Upper lobe of right lung (tissue), 1 donor: Measurements from ENCODE around the gene GALK2. TPM values are rescaled to one million over a fixed set of nuclear protein-coding genes. Genes with fewer than 3 reads are reported as not detected.

Experiments
- ATAC-seq: fragments of 200-7000 bp; cut with Tn5 transposase; one replicate; pipeline ENCODE4 v1.9.1; 2020; ENCODE audit warnings: mild to moderate bottlenecking, moderate library complexity
- DNase-seq: peaks from one replicate; pipeline ENCODE4 v3.0.0-alpha.2; 2020
- H3K27ac ChIP-seq: fragments of 200-600 bp; one replicate; pipeline ENCODE4 v1.8.0; 2022
- H3K27me3 ChIP-seq: fragments of 200-600 bp; one replicate; pipeline ENCODE4 v1.8.0; 2022; ENCODE audit warnings: mild to moderate bottlenecking
- H3K36me3 ChIP-seq: fragments of 200-600 bp; one replicate; pipeline ENCODE4 v1.8.0; 2022
- H3K4me1 ChIP-seq: fragments of 200-600 bp; one replicate; pipeline ENCODE4 v1.8.0; 2022
- H3K4me3 ChIP-seq: fragments of 200-600 bp; one replicate; pipeline ENCODE4 v1.8.0; 2022; ENCODE audit warnings: mild to moderate bottlenecking
- H3K9me3 ChIP-seq: fragments of 200-600 bp; one replicate; pipeline ENCODE4 v1.8.0; 2022
- intact Hi-C: fragments of 100-400 bp; cut with DNase I; formaldehyde crosslinking; loops from one replicate; pipeline ENCODE4 v1.11.0; 2022
- total RNA-seq: library from RNA; stranded (reverse); fragmentation: NEBNext Ultra II Directional; extraction: Animal tissue kit (Norgen Biotek cat#: 25700); gene quantifications from one replicate; pipeline ENCODE4 v1.2.1, GENCODE V29; 2021
- TF ChIP-seq, protein P1 (sequence below): fragments of 200-600 bp; IDR thresholded peaks from one replicate; pipeline ENCODE4 v1.8.0; 2022; ENCODE audit warnings: antibody characterized with exemption
- donor health status: DM: no; HTN: yes; CAD: no; lungs with severe emphysema.

Gene GALK2
- total RNA-seq, 1 donor from 2014 or later, result 38.2 TPM

DNA sequence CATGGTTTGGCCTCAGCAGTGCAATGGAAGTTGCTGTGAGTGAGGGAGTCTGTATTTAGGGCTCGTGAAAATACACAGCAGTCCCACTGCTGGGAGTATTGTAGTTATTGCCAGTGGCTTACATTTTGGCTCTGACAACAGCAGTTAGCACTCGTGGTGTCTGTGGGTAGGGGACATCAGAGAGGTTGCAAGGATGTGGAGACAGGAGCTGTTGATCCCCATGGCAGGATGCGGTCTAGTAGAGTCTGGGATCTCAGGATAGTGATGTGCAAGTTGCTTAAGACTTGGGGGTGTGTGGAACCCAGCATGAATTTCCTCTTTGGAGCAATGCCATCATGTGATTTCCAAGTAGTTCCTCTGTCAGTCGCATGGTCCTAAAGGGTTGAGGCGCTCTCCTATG is 59.9 kb downstream of the GALK2 start:
- Histone ChIP-seq H3K27ac (no peak overlapping the region), H3K4me1 (no peaks in the 10 kb centered on the region), H3K4me3 (no peak overlapping the region), H3K36me3 (no peaks in the 10 kb centered on the region), H3K9me3 (no peaks in the 10 kb centered on the region), H3K27me3 (no peaks in the 10 kb centered on the region)
- DNase-seq (no peak), ATAC-seq (no peak)
- TF ChIP-seq, protein P1, sequence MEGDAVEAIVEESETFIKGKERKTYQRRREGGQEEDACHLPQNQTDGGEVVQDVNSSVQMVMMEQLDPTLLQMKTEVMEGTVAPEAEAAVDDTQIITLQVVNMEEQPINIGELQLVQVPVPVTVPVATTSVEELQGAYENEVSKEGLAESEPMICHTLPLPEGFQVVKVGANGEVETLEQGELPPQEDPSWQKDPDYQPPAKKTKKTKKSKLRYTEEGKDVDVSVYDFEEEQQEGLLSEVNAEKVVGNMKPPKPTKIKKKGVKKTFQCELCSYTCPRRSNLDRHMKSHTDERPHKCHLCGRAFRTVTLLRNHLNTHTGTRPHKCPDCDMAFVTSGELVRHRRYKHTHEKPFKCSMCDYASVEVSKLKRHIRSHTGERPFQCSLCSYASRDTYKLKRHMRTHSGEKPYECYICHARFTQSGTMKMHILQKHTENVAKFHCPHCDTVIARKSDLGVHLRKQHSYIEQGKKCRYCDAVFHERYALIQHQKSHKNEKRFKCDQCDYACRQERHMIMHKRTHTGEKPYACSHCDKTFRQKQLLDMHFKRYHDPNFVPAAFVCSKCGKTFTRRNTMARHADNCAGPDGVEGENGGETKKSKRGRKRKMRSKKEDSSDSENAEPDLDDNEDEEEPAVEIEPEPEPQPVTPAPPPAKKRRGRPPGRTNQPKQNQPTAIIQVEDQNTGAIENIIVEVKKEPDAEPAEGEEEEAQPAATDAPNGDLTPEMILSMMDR, result no peak
- intact Hi-C loops, result loop anchor here (10.0 kb wide), 1 partner anchor 185 kb away; no protein-coding TSS in a partner anchor

- TF ChIP-seq, protein P1, result no peak
- DNase-seq (no peak), ATAC-seq (no peak)
- peaks cover 7% of the 10 kb centered on the region for H3K4me1 ChIP-seq
- intact Hi-C loops, result loop anchor here (10.0 kb wide), 1 partner anchor 182 kb away; no protein-coding TSS in a partner anchor
- no peak overlapping the region for H3K27ac ChIP-seq
- no peaks in the 10 kb centered on the region for H3K36me3 ChIP-seq
- no peaks in the 10 kb centered on the region for H3K27me3 ChIP-seq
- H3K4me3 ChIP-seq, result no peak overlapping the region
- H3K9me3 ChIP-seq, result no peaks in the 10 kb centered on the region
These were observed 62.3 kb downstream of the GALK2 start for GRCh38 chr15:49232236-49232806.

- intact Hi-C loops, result loop anchor here (10.0 kb wide), 1 partner anchor 179 kb away; no protein-coding TSS in a partner anchor
- TF ChIP-seq, protein P1, result peak; percentile 75
- Histone ChIP-seq H3K9me3 (no peaks in the 10 kb centered on the region), H3K27me3 (no peaks in the 10 kb centered on the region), H3K4me1 (peaks cover 7% of the 10 kb centered on the region), H3K36me3 (peaks cover 14% of the 10 kb centered on the region), H3K27ac (no peak overlapping the region), H3K4me3 (no peak overlapping the region)
- peak; percentile 89 for ATAC-seq
- no peak for DNase-seq
These were observed 65.5 kb downstream of the GALK2 start for GRCh38 chr15:49235446-49236124.

DNA sequence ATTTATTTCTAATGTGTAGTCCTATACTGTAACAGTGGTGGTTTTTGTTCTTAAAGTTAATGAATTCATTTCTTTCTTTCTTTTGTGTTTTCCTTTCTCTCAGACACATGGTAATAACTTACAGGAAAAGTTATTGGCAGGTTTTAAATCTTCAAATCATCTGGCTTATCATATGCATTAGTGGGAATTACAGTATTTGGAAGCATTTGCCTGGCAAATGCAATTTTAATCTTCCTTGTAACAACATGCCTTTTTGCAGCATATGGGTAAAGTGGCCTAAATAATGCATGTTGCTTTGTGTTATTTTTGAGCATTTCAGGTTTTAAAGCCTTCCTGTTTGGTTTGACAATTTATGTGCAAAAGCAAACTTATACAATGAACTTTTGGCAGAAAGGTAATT is 66.8 kb downstream of the GALK2 start:
- TF ChIP-seq, protein P1, result no peak
- Histone ChIP-seq H3K27ac (no peak overlapping the region), H3K4me1 (peaks cover 7% of the 10 kb centered on the region), H3K27me3 (no peaks in the 10 kb centered on the region), H3K36me3 (peaks cover 14% of the 10 kb centered on the region), H3K4me3 (no peak overlapping the region), H3K9me3 (no peaks in the 10 kb centered on the region)
- intact Hi-C loops, result loop anchor here (10.0 kb wide), 1 partner anchor 178 kb away; no protein-coding TSS in a partner anchor
- ATAC-seq (no peak), DNase-seq (no peak)

- intact Hi-C loops, result loop anchor here (10.0 kb wide), 1 partner anchor 176 kb away; no protein-coding TSS in a partner anchor
- no peak for DNase-seq
- H3K4me1 ChIP-seq, result peaks cover 7% of the 10 kb centered on the region
- no peak overlapping the region for H3K27ac ChIP-seq
- no peak overlapping the region for H3K4me3 ChIP-seq
- H3K36me3 ChIP-seq, result peaks cover 23% of the 10 kb centered on the region
- H3K27me3 ChIP-seq, result no peaks in the 10 kb centered on the region
- no peaks in the 10 kb centered on the region for H3K9me3 ChIP-seq
- TF ChIP-seq, protein P1, result no peak
- no peak for ATAC-seq
These were observed 68.3 kb downstream of the GALK2 start for GRCh38 chr15:49238342-49238741.
